Measurements from ENCODE around the gene TFPI.

DNA sequence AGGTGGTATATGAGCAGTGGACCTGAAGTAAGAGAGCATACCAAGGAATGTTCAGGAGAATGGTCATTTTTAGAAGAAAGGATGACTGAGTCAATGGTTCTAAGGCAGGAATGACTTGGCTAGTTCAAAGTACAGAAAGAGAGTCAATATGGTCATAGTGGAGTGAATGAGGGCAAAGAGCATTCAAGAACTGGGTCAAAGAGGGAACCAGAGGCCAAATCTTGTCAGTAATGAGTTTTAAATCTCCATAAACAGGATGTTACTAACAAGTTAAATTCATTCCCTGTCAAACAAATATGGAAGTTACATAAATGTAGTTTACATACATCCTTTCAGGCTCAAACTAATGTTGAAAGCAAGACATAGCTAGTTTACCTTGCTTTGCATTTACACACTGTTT lies 122.3 kb downstream of the TFPI start:
- TF ChIP-seq E2F4 (IDR thresholded peaks at IDR 0.05; ENCODE audit: low read depth, low read length) (no peak), ZNF217 (IDR thresholded peaks at IDR 0.05) (no peak), HCFC1 (IDR thresholded peaks at IDR 0.05; ENCODE audit: low read length) (no peak), MYC (IDR thresholded peaks at IDR 0.05; ENCODE audit: insufficient read depth, insufficient read length, insufficient replicate concordance, low read length, severe bottlenecking) (no peak), USF2 (IDR thresholded peaks at IDR 0.05; ENCODE audit: borderline replicate concordance, low read depth, low read length) (no peak), GABPA (IDR thresholded peaks at IDR 0.05; ENCODE audit: low read depth) (no peak), DPF2 (IDR thresholded peaks at IDR 0.05) (no peak)
- TF ChIP-seq, protein P1, sequence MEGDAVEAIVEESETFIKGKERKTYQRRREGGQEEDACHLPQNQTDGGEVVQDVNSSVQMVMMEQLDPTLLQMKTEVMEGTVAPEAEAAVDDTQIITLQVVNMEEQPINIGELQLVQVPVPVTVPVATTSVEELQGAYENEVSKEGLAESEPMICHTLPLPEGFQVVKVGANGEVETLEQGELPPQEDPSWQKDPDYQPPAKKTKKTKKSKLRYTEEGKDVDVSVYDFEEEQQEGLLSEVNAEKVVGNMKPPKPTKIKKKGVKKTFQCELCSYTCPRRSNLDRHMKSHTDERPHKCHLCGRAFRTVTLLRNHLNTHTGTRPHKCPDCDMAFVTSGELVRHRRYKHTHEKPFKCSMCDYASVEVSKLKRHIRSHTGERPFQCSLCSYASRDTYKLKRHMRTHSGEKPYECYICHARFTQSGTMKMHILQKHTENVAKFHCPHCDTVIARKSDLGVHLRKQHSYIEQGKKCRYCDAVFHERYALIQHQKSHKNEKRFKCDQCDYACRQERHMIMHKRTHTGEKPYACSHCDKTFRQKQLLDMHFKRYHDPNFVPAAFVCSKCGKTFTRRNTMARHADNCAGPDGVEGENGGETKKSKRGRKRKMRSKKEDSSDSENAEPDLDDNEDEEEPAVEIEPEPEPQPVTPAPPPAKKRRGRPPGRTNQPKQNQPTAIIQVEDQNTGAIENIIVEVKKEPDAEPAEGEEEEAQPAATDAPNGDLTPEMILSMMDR (IDR thresholded peaks at IDR 0.05 in 2 of 3, conservative IDR thresholded peaks at IDR 0.05 in 1 of 3; ENCODE audit: control insufficient read depth in 2 of 3, extremely low read depth in 1 of 3, insufficient read depth in 1 of 3, low read depth in 3 of 3, low read length in 3 of 3), result no peak

All from GM12878 (cell line).